Central memory CD8-positive, alpha-beta T cell (primary cell): ENCODE data around the gene SPOCK1.

Experiments
- ATAC-seq: fragments of 150-1000 bp; cut with Tn5 transposase; replicated peaks from 2 replicates; pipeline ENCODE4 v1.10.0; 2022; ENCODE audit warnings: mild to moderate bottlenecking, moderate FRiP score, moderate number of reproducible peaks; ENCODE audit not compliant: poor library complexity, severe bottlenecking; ENCODE audit errors: extremely low read depth
- DNase-seq, 2 donors: peaks; one replicate each; pipeline ENCODE4 v3.0.0; 2021; ENCODE audit warnings: low spot score in 2 of 2
- H3K27ac Mint-ChIP-seq: one replicate; pipeline ENCODE4 v1.8.0; 2022; ENCODE audit warnings: low read depth, mild to moderate bottlenecking, moderate library complexity, mixed read lengths
- H3K27me3 Mint-ChIP-seq: one replicate; pipeline ENCODE4 v1.8.0; 2022; ENCODE audit warnings: mixed read lengths
- H3K36me3 Mint-ChIP-seq: one replicate; pipeline ENCODE4 v1.8.0; 2022; ENCODE audit warnings: mild to moderate bottlenecking, moderate library complexity, mixed read lengths; ENCODE audit not compliant: insufficient read depth
- H3K4me1 Mint-ChIP-seq: one replicate; pipeline ENCODE4 v1.8.0; 2022; ENCODE audit warnings: mixed read lengths
- H3K4me3 Mint-ChIP-seq: one replicate; pipeline ENCODE4 v1.8.0; 2022; ENCODE audit warnings: mild to moderate bottlenecking, moderate library complexity, mixed read lengths
- H3K9me3 Mint-ChIP-seq: one replicate; pipeline ENCODE4 v1.8.0; 2022; ENCODE audit warnings: mixed read lengths

The SPOCK1 gene

DNA sequence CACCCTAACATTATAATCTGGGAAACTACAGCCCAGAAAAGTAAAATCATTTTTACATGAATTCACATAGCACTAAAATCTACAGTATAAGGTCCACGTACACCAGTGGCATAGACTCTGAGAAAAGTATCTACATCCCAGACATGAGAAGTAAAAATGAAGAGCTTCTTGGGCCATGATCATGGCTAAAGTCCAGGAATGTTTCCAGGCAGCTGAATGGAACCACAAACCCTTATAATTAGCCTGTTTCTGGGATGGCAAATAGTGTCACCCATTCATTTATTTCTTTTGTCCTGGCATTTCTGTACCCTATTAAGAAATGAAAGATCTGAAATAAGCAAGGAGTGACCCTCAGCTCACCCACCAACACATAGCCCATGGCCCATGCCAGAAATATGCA is 217.9 kb downstream of the SPOCK1 start:
- Mint-ChIP-seq H3K4me1 (no peaks in the 10 kb centered on the region), H3K4me3 (no peak overlapping the region), H3K9me3 (no peaks in the 10 kb centered on the region), H3K27me3 (peaks cover 19% of the 10 kb centered on the region), H3K36me3 (no peaks in the 10 kb centered on the region), H3K27ac (no peak overlapping the region)
- no peak for ATAC-seq
- no peak for DNase-seq

DNA sequence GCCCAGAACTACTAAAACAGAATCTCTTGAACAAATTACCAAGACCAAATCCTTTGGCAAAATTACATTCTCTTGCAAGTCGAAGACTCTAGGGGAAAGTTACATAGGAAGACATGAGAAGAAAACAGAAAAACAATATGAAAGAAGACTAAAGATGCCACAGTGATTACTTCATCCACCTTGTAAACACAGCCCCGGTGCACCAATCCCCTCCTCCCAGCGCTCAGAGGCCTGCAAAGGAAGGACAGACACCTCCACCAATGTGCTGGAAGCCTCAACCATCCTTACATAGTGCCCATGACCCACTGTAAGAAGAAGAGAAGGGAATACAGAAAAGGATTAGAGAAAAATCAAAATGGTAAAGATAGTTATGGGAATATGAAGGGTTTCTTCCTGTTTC is 218.5 kb downstream of the SPOCK1 start:
- Mint-ChIP-seq H3K4me1 (no peaks in the 10 kb centered on the region), H3K27me3 (peaks cover 22% of the 10 kb centered on the region), H3K27ac (no peak overlapping the region), H3K36me3 (no peaks in the 10 kb centered on the region), H3K9me3 (no peaks in the 10 kb centered on the region), H3K4me3 (no peak overlapping the region)
- DNase-seq (no peak), ATAC-seq (no peak)

DNA sequence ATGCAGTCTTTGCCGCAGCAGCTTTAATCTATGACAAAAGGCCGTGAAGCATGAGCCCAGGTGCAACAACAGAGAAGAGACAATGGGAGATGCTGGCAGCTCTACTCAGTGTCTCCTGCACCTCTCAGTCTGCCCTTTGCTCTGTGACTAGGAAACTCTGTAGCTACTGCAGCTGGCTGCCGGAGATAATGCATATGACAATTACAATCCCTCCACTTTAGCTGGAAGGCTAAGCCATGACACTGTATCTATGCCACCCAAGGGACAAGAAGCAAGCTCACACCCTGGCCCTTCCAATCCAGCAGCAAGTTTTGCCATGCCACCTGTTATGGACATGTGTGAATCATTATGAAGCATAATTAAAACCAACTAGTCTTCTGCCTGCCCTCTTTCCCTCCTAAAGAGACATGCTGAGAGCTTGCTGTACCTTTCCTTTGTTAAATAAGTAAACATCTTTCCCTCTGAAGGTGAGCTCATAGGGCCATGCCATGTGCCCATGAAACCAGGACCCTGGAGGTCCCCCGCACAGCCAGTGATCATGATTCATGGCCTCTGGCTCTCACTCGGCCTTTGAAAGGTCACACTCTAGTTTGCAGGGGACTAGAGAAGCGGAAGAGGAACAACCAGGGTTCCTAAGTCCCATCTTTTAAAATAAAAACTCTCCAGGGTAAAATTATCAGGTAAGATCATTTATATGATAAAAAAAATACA is 219.4 kb downstream of the SPOCK1 start:
- no peak overlapping the region for H3K4me3 Mint-ChIP-seq
- H3K27ac Mint-ChIP-seq: no peak overlapping the region
- no peak for DNase-seq
- H3K4me1 Mint-ChIP-seq: no peaks in the 10 kb centered on the region
- H3K9me3 Mint-ChIP-seq: no peaks in the 10 kb centered on the region
- peaks cover 22% of the 10 kb centered on the region for H3K27me3 Mint-ChIP-seq
- no peak for ATAC-seq
- H3K36me3 Mint-ChIP-seq: no peaks in the 10 kb centered on the region

DNA sequence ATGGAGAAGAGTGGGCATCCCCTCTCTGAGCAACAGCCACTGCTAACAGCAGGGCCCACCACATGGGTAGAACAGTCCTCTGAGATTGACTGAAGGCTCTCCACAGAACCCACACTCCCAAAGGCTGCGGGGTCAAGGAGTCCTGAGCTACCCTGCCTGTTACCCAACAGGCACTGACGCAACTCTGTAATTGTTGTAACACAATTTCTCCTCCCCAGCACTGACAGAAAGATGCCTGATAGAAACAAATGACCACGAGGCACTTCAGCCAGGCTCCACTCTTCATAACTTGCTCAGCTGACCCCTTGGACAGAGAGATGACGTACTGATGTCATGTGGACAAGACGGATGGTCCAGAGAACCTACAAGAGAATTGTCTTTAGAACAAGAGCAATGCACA is 220.7 kb downstream of the SPOCK1 start:
- Mint-ChIP-seq H3K27ac (no peak overlapping the region), H3K27me3 (peaks cover 22% of the 10 kb centered on the region), H3K9me3 (no peaks in the 10 kb centered on the region), H3K36me3 (no peaks in the 10 kb centered on the region), H3K4me1 (no peaks in the 10 kb centered on the region), H3K4me3 (no peak overlapping the region)
- no peak for DNase-seq
- ATAC-seq: no peak

DNA sequence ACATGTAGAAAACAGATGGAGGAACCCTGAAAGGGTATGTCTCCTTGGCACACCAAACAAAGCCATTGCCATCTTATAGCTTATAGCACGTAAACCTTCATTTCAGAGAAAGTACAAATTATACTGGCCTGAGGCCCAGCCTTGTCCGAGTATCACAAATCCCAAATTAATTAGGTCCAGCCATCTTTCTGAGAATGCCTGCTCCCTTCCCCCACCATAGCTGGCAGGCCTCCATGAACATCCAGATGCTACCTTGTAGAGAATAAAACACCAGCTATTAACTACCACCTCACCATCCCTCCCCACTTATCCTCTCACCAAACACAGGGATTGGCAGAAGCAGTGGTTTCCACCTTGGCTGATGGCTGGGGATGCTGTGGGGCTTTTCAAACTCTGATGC is 224.0 kb downstream of the SPOCK1 start:
- DNase-seq (no peak), ATAC-seq (no peak)
- Mint-ChIP-seq H3K9me3 (no peaks in the 10 kb centered on the region), H3K27ac (no peak overlapping the region), H3K36me3 (no peaks in the 10 kb centered on the region), H3K27me3 (peaks cover 22% of the 10 kb centered on the region), H3K4me3 (no peak overlapping the region), H3K4me1 (no peaks in the 10 kb centered on the region)

DNA sequence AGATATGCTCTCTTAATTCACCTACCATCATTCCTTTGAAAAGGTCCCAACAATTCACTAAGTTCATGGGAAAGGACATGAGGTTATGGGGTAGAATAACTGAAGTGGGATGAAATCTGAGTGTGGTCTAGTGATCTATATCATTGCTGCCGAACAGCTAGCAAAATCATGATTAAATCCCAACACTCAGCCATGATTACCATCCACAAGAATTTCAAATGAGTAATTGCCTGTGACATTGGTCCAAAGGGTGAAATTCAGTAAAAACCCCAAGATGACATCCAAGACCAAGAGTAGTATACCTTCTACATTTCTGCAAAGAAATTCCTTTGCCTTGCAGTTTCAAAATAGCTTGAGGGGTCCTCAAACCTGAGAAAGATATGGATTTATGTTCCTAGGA is 225.6 kb downstream of the SPOCK1 start:
- Mint-ChIP-seq H3K4me3 (no peak overlapping the region), H3K4me1 (no peaks in the 10 kb centered on the region), H3K9me3 (no peaks in the 10 kb centered on the region), H3K36me3 (no peaks in the 10 kb centered on the region), H3K27me3 (peaks cover 17% of the 10 kb centered on the region), H3K27ac (no peak overlapping the region)
- DNase-seq (no peak), ATAC-seq (no peak)

DNA sequence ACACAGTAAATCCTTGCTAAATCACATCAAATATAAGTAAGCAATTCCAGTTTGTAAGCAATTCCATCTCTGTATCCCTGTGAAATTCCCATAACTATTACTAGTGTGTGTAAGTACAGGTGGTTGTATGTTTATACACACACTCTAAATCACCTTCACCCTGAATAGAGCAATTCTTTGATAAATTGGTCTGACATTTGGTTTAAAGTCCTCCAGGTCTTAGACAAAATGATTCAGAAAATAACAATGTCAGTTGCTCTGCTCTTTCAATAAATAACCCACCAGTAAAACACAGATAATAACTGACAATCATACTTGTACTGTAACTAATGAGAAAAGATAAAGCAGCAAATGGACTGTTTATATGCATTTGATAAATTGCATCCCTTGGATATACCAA is 226.3 kb downstream of the SPOCK1 start:
- Mint-ChIP-seq H3K27ac (no peak overlapping the region), H3K27me3 (peaks cover 10% of the 10 kb centered on the region), H3K36me3 (no peaks in the 10 kb centered on the region), H3K9me3 (no peaks in the 10 kb centered on the region), H3K4me3 (no peak overlapping the region), H3K4me1 (no peaks in the 10 kb centered on the region)
- no peak for DNase-seq
- ATAC-seq: no peak

DNA sequence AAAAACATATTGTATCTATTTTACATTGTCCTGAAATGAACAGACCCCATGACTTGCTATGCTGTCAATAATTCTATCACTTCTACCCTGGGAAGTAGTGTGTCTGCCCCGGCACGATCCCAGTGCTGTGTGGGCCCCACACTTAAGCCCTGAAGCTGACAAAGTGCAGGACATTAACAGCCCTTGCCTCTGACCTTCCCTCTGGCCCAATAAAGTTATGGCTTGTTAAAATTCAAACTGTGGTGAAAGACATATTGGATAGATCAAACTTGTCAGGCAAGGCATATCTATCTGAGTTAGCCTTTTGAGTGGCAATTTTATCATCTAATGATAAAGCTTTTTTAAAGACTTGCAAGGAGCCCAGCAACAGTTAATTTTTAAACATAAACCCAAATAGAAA is 229.2 kb downstream of the SPOCK1 start:
- H3K27ac Mint-ChIP-seq: no peak overlapping the region
- no peaks in the 10 kb centered on the region for H3K36me3 Mint-ChIP-seq
- peaks cover 10% of the 10 kb centered on the region for H3K27me3 Mint-ChIP-seq
- H3K4me1 Mint-ChIP-seq: no peaks in the 10 kb centered on the region
- DNase-seq (no peak), ATAC-seq (no peak)
- H3K9me3 Mint-ChIP-seq: no peaks in the 10 kb centered on the region
- no peak overlapping the region for H3K4me3 Mint-ChIP-seq

DNA sequence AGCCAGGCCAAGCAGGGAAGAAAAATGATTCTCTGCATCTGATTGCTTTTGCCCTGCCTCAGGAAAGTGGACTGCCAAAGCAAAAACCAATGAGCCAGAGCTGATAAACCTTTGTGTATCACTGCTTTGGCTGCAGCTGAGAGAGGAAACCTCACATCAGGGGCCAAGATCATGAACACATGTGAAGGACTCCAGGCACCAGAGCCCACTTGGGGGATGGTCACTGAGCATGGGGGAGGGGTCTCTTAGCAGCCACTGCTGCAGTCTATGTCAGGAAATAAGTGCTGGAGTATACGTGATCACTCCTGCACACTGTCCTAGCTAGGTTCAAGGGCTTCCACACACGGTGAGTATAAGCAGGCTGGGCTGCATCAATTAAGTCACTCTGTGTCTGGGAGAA is 229.9 kb downstream of the SPOCK1 start:
- Mint-ChIP-seq H3K4me1 (no peaks in the 10 kb centered on the region), H3K36me3 (no peaks in the 10 kb centered on the region), H3K27ac (no peak overlapping the region), H3K27me3 (peaks cover 10% of the 10 kb centered on the region), H3K9me3 (no peaks in the 10 kb centered on the region), H3K4me3 (no peak overlapping the region)
- ATAC-seq: no peak
- no peak for DNase-seq

DNA sequence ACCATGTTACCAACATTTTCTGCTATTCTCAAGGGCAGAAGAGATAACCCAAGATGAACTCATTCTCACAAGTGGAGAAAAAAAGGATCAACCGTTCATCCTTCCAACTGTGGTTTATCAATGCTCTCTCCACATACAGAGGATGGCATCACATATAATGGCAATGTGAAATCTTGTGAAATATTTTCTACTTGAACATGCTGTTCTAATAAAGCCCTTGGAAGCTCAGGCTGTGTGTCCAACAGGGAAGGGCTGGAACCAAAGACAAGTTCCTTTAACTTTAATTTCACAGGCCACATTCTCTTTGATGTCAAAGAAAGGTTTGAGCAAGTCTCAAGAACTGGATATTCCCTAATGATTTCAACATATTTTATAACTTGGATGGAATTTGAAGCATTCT is 230.5 kb downstream of the SPOCK1 start:
- DNase-seq (no peak), ATAC-seq (no peak)
- Mint-ChIP-seq H3K9me3 (no peaks in the 10 kb centered on the region), H3K4me3 (no peak overlapping the region), H3K27ac (no peak overlapping the region), H3K4me1 (no peaks in the 10 kb centered on the region), H3K27me3 (peaks cover 10% of the 10 kb centered on the region), H3K36me3 (no peaks in the 10 kb centered on the region)

DNA sequence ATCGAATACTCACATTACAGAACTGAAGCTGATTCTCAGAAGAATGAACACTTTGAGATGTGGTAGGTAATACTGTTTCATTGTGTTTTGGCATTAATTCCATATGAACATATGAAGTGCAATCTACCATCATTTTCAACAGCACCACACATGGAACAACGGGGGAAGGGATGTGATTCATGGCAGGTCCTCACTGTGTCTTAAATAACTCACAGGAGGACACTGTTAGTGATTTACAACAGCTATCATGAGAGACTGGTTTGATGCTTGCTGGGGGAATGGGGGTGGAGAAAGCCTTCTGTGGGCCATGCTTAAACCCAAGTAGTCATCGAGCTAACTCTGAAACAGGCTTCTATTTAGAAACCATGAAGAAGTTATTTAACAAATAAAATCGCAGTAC is 232.9 kb downstream of the SPOCK1 start:
- DNase-seq: no peak
- Mint-ChIP-seq H3K36me3 (no peaks in the 10 kb centered on the region), H3K27ac (no peak overlapping the region)

DNA sequence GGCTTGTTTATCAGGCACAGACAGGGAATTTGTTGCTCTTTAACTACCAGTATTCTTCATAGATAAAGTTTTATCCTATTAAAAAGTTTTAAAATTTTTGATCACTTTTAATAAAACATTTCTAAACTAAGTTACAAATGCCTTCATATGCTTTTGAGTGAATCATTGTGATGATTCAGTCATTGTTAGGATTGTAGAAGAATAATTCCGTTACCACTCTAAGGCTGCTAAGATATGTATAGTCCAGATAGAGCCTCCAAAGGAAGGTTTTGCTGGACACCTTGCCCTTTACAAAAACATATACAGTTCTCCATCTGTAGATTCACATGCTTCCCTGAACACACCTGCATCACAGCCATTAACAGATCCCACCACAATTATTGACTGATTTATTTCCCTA is 233.7 kb downstream of the SPOCK1 start:
- Mint-ChIP-seq H3K36me3 (no peaks in the 10 kb centered on the region), H3K27me3 (peaks cover 10% of the 10 kb centered on the region), H3K27ac (no peak overlapping the region), H3K4me1 (no peaks in the 10 kb centered on the region), H3K9me3 (no peaks in the 10 kb centered on the region), H3K4me3 (no peak overlapping the region)
- no peak for DNase-seq
- ATAC-seq: no peak

More for the DNA sequence above, 232.9 kb downstream of the SPOCK1 start:
- peaks cover 10% of the 10 kb centered on the region for H3K27me3 Mint-ChIP-seq
- ATAC-seq: no peak
- H3K4me3 Mint-ChIP-seq: no peak overlapping the region
- H3K4me1 Mint-ChIP-seq: no peaks in the 10 kb centered on the region
- no peaks in the 10 kb centered on the region for H3K9me3 Mint-ChIP-seq

DNA sequence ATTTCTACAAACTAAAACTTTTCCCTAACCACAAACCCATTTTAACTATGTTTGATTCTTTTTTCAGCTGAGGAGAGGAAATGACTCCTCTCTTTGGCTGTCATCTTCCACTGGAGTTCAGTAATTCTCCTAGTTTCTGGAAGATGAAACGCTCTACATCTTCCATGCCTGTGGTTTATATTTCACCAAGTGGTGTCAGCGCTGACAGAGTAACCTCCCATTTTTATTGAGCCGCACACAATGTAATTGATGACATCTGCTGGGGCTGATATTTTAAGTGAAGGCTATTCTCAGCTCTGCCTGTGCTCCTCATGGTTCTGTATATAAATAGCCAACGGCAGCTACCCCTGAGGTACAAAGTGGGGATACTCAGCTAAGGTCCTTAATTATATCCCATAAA is 234.6 kb downstream of the SPOCK1 start:
- H3K4me1 Mint-ChIP-seq: no peaks in the 10 kb centered on the region
- H3K36me3 Mint-ChIP-seq: no peaks in the 10 kb centered on the region
- DNase-seq (no peak), ATAC-seq (no peak)
- H3K9me3 Mint-ChIP-seq: no peaks in the 10 kb centered on the region
- no peak overlapping the region for H3K27ac Mint-ChIP-seq
- no peak overlapping the region for H3K4me3 Mint-ChIP-seq
- peaks cover 10% of the 10 kb centered on the region for H3K27me3 Mint-ChIP-seq

DNA sequence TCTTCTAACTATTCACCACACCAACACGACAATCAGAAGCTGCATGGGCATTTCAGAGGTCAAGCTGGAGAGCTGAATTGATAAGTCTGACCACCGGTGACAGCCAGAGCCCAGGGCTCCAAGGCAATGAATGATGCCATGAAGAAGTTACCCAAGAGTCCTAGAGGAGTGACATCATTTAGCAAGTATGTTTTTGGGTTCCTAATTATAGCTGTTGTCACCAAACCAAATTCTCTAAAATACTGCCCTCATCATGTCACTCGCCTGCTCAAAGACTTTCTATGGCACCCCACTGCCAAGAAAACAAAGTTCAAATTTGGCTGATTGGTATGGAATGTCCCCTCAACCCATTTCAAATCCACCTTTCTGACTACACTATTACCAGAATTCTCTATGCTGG is 235.1 kb downstream of the SPOCK1 start:
- Mint-ChIP-seq H3K4me3 (no peak overlapping the region), H3K27ac (no peak overlapping the region), H3K27me3 (peaks cover 12% of the 10 kb centered on the region), H3K9me3 (no peaks in the 10 kb centered on the region), H3K4me1 (no peaks in the 10 kb centered on the region), H3K36me3 (no peaks in the 10 kb centered on the region)
- ATAC-seq (no peak), DNase-seq (no peak)
